Epithelial cell of proximal tubule (primary cell): ENCODE measurements around the gene CACNA1H. TPM values are rescaled to one million over a fixed set of nuclear protein-coding genes. Genes with fewer than 3 reads are reported as not detected.
"Not testable (repeated sequence)": the region's sequence is repeated elsewhere in the genome, so short reads cannot be mapped to it uniquely, and the experiment has no call there.

ENCODE experiments used
- DNase-seq: peaks from one replicate; pipeline ENCODE4 v3.0.0-alpha.2; 2011; ENCODE audit warnings: low read depth
- H3K4me3 ChIP-seq: 2 replicates; pipeline ENCODE4 v1.5.1; 2011; ENCODE audit warnings: low read depth, mild to moderate bottlenecking, low read length
- CTCF ChIP-seq: conservative IDR thresholded peaks from 2 replicates; pipeline ENCODE4 v1.5.1; 2012; ENCODE audit warnings: low read depth, mild to moderate bottlenecking, low read length
- total RNA-seq: library from RNA; depleted of rRNA; stranded (reverse); fragments of >200 nt; gene quantifications from 2 replicates; pipeline ENCODE4 v1.2.3, GENCODE V29; 2015

The CACNA1H gene
- total RNA-seq, 1 donor from 2014 or later: 0.29 TPM

DNA sequence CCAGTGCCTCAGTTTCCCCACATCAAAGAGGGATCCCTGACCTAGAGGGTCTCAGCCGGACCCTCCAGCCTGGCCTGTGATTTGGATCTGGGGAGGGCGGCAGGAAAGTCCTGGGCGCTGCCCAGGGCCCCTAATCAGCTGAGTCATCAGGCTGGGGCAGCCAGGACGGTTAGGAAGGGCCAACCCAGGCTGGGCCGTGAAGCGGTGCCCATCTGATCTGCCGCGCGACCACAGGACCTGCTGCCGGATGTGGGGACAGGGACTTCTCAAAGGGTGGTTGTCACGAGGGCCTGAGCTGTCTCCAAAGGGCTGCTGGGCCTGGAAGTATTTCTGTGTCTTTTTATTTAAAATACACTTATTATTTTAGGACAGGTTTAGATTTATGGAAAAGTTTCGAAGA, 92.0 kb downstream of the CACNA1H start:
- no peak for DNase-seq
- H3K4me3 ChIP-seq: no peak overlapping the region
- no peak for TF ChIP-seq CTCF

DNA sequence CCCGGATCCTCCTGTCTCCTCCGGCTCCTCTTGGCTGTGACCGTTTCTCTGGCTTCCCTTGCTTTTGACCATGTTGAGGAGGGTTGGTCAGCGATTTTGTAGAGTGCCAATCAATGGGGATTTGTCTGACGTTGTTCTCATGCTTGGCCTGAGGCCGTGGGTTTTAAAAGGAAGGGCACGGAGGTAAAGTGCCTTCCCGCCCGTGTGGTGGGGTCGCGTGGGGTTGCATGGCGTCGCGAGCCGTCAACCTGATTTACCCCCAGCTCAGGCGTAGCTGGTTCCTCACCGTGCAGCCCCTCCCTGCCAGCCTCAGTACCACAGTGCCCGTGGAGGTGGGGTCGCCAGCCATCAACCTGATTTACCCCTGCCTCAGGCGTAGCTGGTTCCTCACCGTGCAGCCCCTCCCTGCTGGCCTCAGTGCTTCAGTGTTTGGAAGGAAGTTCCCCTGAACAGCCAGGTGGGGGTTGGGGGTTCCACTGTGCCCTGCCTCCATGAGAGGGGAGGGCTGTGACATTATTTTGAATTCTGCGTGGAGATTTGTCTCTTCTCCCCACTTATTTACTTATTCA, 92.6 kb downstream of the CACNA1H start:
- DNase-seq: no peak
- no peak overlapping the region for H3K4me3 ChIP-seq
- no peak for TF ChIP-seq CTCF

GRCh38 chr16:1247903-1248537, 95.1 kb downstream of the CACNA1H start:
- DNase-seq, H3K4me3 ChIP-seq: not testable (repeated sequence)

GRCh38 chr16:1249031-1249755, 96.3 kb downstream of the CACNA1H start:
- H3K4me3 ChIP-seq, DNase-seq: not testable (repeated sequence)

GRCh38 chr16:1253701-1254364, 100.9 kb downstream of the CACNA1H start:
- not testable (repeated sequence) for DNase-seq, H3K4me3 ChIP-seq

DNA sequence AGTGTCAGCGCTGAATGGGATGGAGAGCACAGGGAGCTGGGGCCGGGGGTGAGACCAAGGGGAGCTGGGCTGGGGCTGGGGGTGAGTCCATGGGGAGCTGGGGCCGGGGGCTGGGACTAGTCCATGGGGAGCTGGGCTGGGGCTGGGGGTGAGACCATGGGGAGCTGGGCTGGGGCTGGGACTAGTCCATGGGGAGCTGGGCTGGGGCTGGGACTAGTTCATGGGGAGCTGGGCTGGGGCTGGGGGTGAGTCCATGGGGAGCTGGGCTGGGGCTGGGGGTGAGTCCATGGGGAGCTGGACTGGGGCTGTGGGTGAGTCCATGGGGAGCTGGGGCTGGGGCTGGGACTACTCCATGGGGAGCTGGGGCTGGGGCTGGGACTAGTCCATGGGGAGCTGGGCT, 101.9 kb downstream of the CACNA1H start:
- DNase-seq, H3K4me3 ChIP-seq: not testable (repeated sequence)

GRCh38 chr16:1255276-1256122, 102.6 kb downstream of the CACNA1H start, which contains the start of gene TPSD1:
Gene TPSD1 (plus strand): TSS chr16:1256069. CDS start chr16:1256281, 212 bp downstream.
- H3K4me3 ChIP-seq, DNase-seq: not testable (repeated sequence)

DNA sequence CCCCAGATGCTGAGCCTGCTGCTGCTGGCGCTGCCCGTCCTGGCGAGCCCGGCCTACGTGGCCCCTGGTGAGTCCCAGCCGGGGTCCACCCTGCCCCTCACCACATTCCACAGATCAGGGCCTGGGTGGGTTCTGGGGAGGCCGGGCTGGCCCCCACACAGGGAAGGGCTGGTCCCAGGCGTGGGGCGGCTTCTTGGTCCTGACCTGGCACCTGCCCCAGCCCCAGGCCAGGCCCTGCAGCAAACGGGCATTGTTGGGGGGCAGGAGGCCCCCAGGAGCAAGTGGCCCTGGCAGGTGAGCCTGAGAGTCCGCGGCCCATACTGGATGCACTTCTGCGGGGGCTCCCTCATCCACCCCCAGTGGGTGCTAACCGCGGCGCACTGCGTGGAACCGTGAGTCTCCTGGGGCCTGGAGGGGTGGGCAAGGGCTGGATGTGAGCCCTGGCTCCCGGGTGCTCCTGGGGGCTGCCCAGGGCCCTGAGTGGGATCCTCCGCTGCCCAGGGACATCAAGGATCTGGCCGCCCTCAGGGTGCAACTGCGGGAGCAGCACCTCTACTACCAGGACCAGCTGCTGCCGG, 103.5 kb downstream of the CACNA1H start:
- H3K4me3 ChIP-seq, DNase-seq: not testable (repeated sequence)

DNA sequence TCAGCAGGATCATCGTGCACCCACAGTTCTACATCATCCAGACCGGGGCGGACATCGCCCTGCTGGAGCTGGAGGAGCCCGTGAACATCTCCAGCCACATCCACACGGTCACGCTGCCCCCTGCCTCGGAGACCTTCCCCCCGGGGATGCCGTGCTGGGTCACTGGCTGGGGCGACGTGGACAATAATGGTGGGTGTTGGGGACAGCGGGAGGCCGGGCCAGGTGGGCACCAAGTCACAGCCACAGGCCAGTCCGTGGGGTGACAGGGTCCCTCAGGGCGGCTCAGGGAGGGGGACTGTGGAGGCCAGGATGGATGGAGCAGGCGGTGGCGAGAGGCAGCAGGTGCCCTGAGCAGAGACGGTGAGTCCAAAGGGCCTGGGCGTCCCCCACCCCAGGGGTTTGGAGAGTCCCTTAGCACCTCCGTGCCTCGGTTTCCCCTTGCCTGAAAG, 104.0 kb downstream of the CACNA1H start:
- no peak for DNase-seq
- no peak overlapping the region for H3K4me3 ChIP-seq
- no peak for TF ChIP-seq CTCF
